Stimulated activated CD4-positive, alpha-beta T cell treated with anti-CD3 and anti-CD28 coated beads, Interleukin-1b, Interleukin-23, amount 100 ng/mL, for 24 hours (primary cell): ENCODE results near the gene PRR12.

ENCODE experiments used
- DNase-seq, 4 experiments: peaks; one replicate each; pipeline ENCODE4 v3.0.0-alpha.2; 2020; ENCODE audit warnings: low read depth in 4 of 4, low spot score in 1 of 4

Gene PRR12

GRCh38 chr19:49664171-49665035 is 73.4 kb downstream of the PRR12 start:
- peak; percentile 87 to 91 (median 90) for DNase-seq

DNA sequence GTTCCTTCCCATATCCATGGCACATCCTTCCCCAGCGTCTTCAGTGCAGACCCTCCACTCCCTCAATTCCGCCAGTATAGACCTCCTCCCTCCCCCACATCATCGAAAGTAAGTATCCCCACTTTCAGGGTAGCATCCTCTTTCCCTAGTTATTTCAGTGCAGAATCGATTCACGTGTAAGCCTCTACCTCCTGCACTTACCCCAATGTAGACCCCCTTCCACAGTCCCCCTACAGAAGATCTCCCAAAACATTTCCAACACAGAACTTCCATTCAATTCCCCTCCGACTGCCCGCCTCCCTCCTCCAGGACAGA is 74.0 kb downstream of the PRR12 start:
- DNase-seq: no peak

DNA sequence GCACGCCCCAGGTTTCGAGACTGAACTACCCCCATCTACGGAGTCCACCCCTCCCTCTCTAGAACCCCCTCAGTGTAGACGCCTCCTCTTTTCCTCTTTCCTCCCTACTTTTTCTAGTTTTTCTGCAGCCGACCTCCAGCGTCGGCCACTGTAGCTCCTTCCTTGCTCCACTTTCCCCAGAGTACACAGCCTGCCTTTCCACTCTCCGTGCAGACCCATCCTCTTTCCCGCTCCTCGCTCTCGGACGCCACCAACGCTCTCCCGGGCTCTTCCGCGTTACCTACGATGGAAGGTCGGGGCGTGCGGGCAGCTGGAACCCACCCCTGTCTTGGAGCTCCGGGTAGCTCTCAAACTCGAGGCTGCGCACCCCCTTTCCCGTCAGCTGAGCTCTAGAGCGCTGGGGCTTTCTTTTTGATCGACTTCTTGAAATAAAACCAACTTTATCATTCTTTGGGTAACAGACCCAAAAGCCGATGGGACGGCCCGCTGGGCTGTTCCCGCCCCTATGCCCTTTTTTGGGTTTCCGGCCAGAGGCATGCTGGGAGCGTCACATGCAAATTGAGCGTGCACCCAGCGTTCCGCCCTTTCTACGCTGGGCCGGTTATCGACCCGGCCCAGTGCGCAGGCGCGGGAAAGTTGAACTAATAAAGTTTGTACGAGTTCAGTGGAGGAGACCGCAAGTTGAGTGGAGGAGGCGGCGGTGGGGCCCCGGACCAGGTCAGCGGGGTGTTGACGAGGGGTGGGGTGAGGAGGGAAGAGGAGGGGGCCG is 74.6 kb downstream of the PRR12 start, which contains the start of the genes BCL2L12 and IRF3:
Gene BCL2L12 (plus strand): TSS at position 583 of the 769 bp plus-strand sequence. CDS start 760 bp downstream, outside the sequence.
Gene IRF3 (minus strand): TSS at position 507 of the 769 bp plus-strand sequence. CDS start 1,019 bp downstream, outside the sequence.
- peak; percentile 99 to 100 (median 100) for DNase-seq

- no peak for DNase-seq
These were observed 75.1 kb downstream of the PRR12 start for GRCh38 chr19:49666120-49666444.

DNA sequence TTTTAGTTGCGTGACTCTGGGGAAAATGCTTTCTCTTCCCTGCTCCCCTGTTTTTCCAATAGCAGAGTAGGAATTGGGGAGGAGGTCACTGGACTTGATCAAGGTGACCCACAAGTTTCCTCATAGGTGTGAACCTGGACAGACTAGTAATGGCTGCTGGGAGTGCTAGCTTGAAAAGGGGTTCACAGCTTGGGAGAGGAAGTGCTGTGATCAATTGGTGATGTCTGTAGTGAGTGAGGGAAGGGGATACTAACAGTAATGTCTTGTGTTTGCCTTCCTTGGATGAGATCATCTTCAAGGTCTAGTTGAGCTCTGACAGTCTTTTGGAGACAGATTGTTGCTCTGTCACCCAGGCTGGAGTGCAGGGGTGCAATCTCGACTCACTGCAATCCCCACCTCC is 76.5 kb downstream of the PRR12 start:
- DNase-seq: no peak

- no peak for DNase-seq
These were observed 78.5 kb downstream of the PRR12 start for GRCh38 chr19:49669516-49669915.

- peak; percentile 59 to 68 (median 62) for DNase-seq
These were observed 81.3 kb downstream of the PRR12 start for GRCh38 chr19:49672131-49672919.
